DOHH2 (cell line): Measurements from ENCODE around the gene ABCA2.

ENCODE experiments used
- H3F3A ChIP-seq: fragments of 200-600 bp; sonication (generic), shearing (Covaris generic); 2 replicates; pipeline ENCODE4 v1.6.0; 2016; ENCODE audit warnings: antibody characterized with exemption, mild to moderate bottlenecking; ENCODE audit not compliant: control insufficient read depth, insufficient read depth
- H3K27ac ChIP-seq: fragments of 200-600 bp; sonication (generic); 2 replicates; pipeline ENCODE4 v1.5.1; 2014; ENCODE audit warnings: low read depth, mild to moderate bottlenecking, low read length, moderate library complexity
- H3K27me3 ChIP-seq: fragments of 200-600 bp; sonication (generic); 2 replicates; pipeline ENCODE4 v1.6.1; 2014; ENCODE audit warnings: mild to moderate bottlenecking, low read length, mixed read lengths; ENCODE audit not compliant: control insufficient read depth
- H3K36me3 ChIP-seq: fragments of 200-600 bp; sonication (generic); 2 replicates; pipeline ENCODE4 v1.6.1; 2014; ENCODE audit warnings: mild to moderate bottlenecking, low read length, moderate library complexity, mixed read lengths; ENCODE audit not compliant: control insufficient read depth
- H3K4me1 ChIP-seq: fragments of 200-600 bp; sonication (generic); 2 replicates; pipeline ENCODE4 v1.6.1; 2014; ENCODE audit warnings: mild to moderate bottlenecking, low read length, mixed read lengths; ENCODE audit not compliant: control insufficient read depth
- H3K4me2 ChIP-seq: fragments of 200-600 bp; sonication (generic); 2 replicates; pipeline ENCODE4 v1.6.0; 2014; ENCODE audit warnings: mild to moderate bottlenecking, low read length, moderate library complexity
- H3K4me3 ChIP-seq: fragments of 200-600 bp; sonication (generic); 2 replicates; pipeline ENCODE4 v1.5.1; 2014; ENCODE audit warnings: mild to moderate bottlenecking, low read length, mixed read lengths
- H3K79me2 ChIP-seq: fragments of 200-600 bp; sonication (generic); 2 replicates; pipeline ENCODE4 v1.6.1; 2014; ENCODE audit warnings: mild to moderate bottlenecking, low read length, mixed read lengths; ENCODE audit not compliant: control insufficient read depth
- H3K9me2 ChIP-seq: fragments of 200-600 bp; sonication (generic); replicated peaks from 2 replicates; pipeline ENCODE4 v1.6.1; 2014; ENCODE audit warnings: mild to moderate bottlenecking, low read length, mixed read lengths; ENCODE audit not compliant: control insufficient read depth
- H3K9me3 ChIP-seq: fragments of 200-600 bp; sonication (generic); 2 replicates; pipeline ENCODE4 v1.6.1; 2014; ENCODE audit warnings: antibody characterized with exemption, low read length, mixed read lengths; ENCODE audit not compliant: control insufficient read depth, insufficient read depth
- H4K20me1 ChIP-seq: fragments of 200-600 bp; sonication (generic); 2 replicates; pipeline ENCODE4 v1.6.0; 2014; ENCODE audit warnings: low read depth, mild to moderate bottlenecking, antibody characterized with exemption, low read length, moderate library complexity; ENCODE audit not compliant: control insufficient read depth, insufficient read depth
- CTCF ChIP-seq: fragments of 200-600 bp; sonication (generic); IDR thresholded peaks from one replicate; pipeline ENCODE4 v1.5.1; 2014; ENCODE audit warnings: antibody characterized with exemption, mild to moderate bottlenecking, low read depth, low read length; ENCODE audit not compliant: poor library complexity, severe bottlenecking
- EZH2phosphoT487 ChIP-seq: fragments of 200-600 bp; sonication (generic); IDR thresholded peaks from 2 replicates; pipeline ENCODE4 v1.6.1; 2017; ENCODE audit warnings: borderline replicate concordance, mild to moderate bottlenecking, antibody characterized with exemption, low read length, moderate library complexity, mixed read lengths

ABCA2 gene

GRCh38 chr9:137067860-137068538 is 40.0 kb upstream of the ABCA2 start:
- Histone ChIP-seq H3F3A (peaks cover 2% of the 10 kb centered on the region; the same call in 1 of the 2 replicates), H3K27ac (peak overlapping the region; percentile 31; the same call in 1 of the 2 replicates), H3K4me3 (peak overlapping the region; percentile 95), H3K4me2 (peak overlapping the region; percentile 79), H3K27me3 (no peaks in the 10 kb centered on the region), H3K79me2 (peaks cover 42% of the 10 kb centered on the region), H3K9me2 (no peaks in the 10 kb centered on the region), H3K9me3 (no peaks in the 10 kb centered on the region), H3K36me3 (peaks cover 31% of the 10 kb centered on the region), H4K20me1 (peaks cover 13% of the 10 kb centered on the region), H3K4me1 (peaks cover 33% of the 10 kb centered on the region)
- TF ChIP-seq CTCF (peak; percentile 78), EZH2phosphoT487 (no peak)

- TF ChIP-seq EZH2phosphoT487 = no peak
- no peak for TF ChIP-seq CTCF
- Histone ChIP-seq H3K36me3 (peaks cover 31% of the 10 kb centered on the region), H3F3A (peaks cover 9% of the 10 kb centered on the region), H3K4me3 (no peak overlapping the region), H3K27ac (no peak overlapping the region), H3K9me2 (no peaks in the 10 kb centered on the region), H3K27me3 (no peaks in the 10 kb centered on the region), H3K79me2 (peaks cover 42% of the 10 kb centered on the region), H3K4me2 (no peak overlapping the region), H4K20me1 (peaks cover 13% of the 10 kb centered on the region), H3K9me3 (no peaks in the 10 kb centered on the region), H3K4me1 (peaks cover 30% of the 10 kb centered on the region)
Observed at GRCh38 chr9:137066096-137066861, 38.2 kb upstream of the ABCA2 start.

- Histone ChIP-seq H3K9me2 (no peaks in the 10 kb centered on the region), H3K27me3 (no peaks in the 10 kb centered on the region), H3K4me2 (no peak overlapping the region), H3K4me3 (no peak overlapping the region), H3K79me2 (peaks cover 42% of the 10 kb centered on the region), H3F3A (peaks cover 12% of the 10 kb centered on the region), H3K36me3 (peaks cover 31% of the 10 kb centered on the region), H3K9me3 (no peaks in the 10 kb centered on the region), H3K27ac (no peak overlapping the region), H3K4me1 (peaks cover 25% of the 10 kb centered on the region), H4K20me1 (peaks cover 13% of the 10 kb centered on the region)
- TF ChIP-seq CTCF (no peak), EZH2phosphoT487 (no peak)
Observed at GRCh38 chr9:137065336-137065967, 37.4 kb upstream of the ABCA2 start.
